ENCODE measurements around the gene TPM3.

The TPM3 gene

DNA sequence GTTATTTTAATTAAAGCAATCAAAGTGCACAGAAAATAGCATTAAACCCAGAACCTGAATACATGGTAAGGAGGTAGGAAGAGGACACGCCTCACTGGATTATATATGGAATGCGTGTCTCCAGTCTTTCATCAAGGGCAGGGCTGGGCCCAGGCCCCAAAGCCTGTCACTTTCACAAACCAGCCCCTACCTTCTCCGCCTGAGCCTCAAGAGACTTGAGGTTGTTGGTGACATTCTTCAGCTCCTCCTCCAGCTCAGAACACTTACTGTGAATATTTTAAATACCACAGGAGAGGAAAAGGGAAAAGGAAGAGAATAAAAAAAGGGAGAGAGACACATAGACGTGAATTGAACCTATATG, 20.7 kb downstream of the TPM3 start:
- TF ChIP-seq, protein P1, sequence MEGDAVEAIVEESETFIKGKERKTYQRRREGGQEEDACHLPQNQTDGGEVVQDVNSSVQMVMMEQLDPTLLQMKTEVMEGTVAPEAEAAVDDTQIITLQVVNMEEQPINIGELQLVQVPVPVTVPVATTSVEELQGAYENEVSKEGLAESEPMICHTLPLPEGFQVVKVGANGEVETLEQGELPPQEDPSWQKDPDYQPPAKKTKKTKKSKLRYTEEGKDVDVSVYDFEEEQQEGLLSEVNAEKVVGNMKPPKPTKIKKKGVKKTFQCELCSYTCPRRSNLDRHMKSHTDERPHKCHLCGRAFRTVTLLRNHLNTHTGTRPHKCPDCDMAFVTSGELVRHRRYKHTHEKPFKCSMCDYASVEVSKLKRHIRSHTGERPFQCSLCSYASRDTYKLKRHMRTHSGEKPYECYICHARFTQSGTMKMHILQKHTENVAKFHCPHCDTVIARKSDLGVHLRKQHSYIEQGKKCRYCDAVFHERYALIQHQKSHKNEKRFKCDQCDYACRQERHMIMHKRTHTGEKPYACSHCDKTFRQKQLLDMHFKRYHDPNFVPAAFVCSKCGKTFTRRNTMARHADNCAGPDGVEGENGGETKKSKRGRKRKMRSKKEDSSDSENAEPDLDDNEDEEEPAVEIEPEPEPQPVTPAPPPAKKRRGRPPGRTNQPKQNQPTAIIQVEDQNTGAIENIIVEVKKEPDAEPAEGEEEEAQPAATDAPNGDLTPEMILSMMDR (IDR thresholded peaks at IDR 0.05; ENCODE audit: borderline replicate concordance, insufficient read depth, low read depth, low read length): no peak
- H3K4me3 ChIP-seq (ENCODE audit: low read depth, low read length): no peak overlapping the region

DNA sequence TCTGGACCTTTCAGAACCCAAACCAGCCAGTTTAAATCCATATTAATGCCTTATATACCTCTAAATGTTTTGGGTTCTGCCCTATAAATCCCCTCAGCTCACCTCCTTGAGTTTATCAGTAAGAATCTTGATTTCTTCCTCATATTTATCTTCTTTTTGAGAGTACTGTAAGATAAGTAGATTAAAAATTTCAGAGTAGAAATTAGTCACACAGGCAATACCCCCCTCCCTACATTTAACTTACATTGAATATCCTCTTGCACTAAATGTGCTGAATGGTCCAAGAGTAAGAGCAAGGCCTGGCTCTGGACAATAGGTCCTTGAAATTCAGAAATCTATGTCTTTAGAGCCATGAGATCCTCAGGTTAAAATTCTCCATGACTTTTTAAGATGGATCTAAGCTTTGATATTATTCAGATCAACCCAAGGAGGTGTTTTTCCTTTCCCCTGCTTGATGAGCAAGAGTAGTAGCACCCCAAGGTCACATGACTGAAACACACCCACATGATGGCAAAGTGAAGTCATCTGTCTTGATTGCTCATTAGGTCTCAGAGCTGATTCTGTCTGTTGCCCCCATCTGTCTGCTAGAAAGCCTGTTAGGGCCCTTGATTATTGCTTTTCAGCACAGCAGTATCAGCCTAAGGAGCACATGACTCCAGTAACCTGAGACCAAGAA, 21.2 kb downstream of the TPM3 start:
- TF ChIP-seq, protein P1 (IDR thresholded peaks at IDR 0.05; ENCODE audit: borderline replicate concordance, insufficient read depth, low read depth, low read length): no peak
- H3K4me3 ChIP-seq (ENCODE audit: low read depth, low read length): no peak overlapping the region

DNA sequence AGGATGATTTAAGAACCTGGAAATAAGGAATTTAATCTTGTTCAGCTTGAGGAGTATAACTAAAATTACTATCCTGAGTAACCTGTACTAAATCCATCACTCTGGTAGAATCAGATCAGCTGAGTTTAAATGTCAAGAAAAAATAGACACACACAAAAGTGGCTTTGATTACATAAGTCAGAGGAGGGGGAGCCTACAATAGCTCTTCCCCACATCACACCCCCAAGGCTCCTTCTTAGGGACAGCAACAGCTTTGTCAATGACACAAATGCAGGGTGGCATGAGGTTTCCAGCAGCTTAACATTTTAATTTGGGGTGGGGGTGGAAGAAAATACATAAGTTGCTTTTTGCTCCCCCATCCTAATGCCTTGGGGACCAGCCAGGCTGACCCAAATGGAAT, 24.4 kb downstream of the TPM3 start:
- TF ChIP-seq, protein P1 (IDR thresholded peaks at IDR 0.05; ENCODE audit: borderline replicate concordance, insufficient read depth, low read depth, low read length): no peak
- no peak overlapping the region for H3K4me3 ChIP-seq (ENCODE audit: low read depth, low read length)

GRCh38 chr1:154166207-154166606, 25.7 kb downstream of the TPM3 start:
- TF ChIP-seq, protein P1 (IDR thresholded peaks at IDR 0.05; ENCODE audit: borderline replicate concordance, insufficient read depth, low read depth, low read length): no peak
- no peak overlapping the region for H3K4me3 ChIP-seq (ENCODE audit: low read depth, low read length)

DNA sequence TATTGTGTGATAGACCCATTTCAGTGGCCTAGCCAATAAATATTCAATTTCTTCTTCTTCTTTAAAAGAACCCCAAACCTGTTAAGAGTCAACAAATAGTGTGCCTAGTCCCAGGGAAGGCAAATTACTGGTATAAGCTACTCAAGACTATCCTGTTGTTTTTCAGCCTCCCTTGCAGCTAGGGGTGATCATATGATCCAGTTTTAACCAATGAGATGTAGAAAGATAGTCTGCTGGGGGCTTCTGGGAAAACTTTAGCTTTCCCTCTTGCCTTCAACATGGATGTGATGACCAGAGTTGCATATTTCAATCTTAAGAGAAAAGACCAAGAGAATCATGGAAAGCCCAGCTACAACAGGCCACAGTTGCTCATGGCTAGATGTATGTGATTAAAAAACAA, 32.3 kb downstream of the TPM3 start:
- H3K4me3 ChIP-seq (ENCODE audit: low read depth, low read length): no peak overlapping the region
- TF ChIP-seq, protein P1 (IDR thresholded peaks at IDR 0.05; ENCODE audit: borderline replicate concordance, insufficient read depth, low read depth, low read length): no peak

DNA sequence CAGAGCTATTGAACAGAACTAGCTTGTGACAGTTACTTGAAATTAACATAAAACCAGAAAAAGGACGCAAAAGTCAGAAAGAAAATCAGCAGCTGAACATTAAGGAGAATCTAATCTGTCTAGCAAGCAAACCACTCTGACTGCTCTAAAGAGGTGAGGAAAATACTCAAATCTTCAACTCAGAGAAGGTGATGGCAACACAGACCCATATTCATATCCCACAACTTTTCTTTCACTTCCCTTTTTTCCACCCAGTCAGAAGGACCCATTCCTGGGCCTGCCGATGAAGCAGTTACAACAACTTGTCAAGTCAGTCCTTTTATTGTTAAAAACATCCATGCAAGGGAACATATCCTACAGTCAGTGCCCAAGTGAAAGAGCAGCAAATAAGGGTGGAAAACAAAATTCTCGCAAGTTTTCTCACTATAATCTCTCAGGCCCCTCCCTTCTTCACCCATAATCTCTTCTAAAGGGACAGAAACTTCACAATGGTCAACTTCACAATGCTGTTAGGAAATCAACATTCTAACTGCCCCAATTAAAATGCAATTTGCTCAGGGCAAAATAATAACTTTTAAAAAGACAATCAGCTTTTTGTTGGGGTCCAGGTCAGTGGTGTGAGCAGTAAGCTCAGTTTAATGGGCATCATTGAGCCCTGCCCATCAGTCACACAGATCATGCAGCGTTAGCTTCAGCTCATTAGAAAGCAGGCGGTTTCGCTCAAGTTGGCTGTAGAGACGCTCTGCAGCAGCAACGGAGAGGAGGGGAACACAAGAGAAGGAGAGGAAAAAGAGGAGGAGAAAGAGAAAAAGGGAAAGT, 33.4 kb downstream of the TPM3 start:
- no peak overlapping the region for H3K4me3 ChIP-seq (ENCODE audit: low read depth, low read length)
- TF ChIP-seq, protein P1 (IDR thresholded peaks at IDR 0.05; ENCODE audit: borderline replicate concordance, insufficient read depth, low read depth, low read length): no peak

Measured in GM12875 (cell line).